ENCODE data around the gene ENOX2. TPM values are rescaled to one million over a fixed set of nuclear protein-coding genes. Genes with fewer than 3 reads are reported as not detected.

Gene ENOX2
- total and polyA plus RNA-seq, 2 experiments from 2014 or later: 8.7 to 9.0 TPM

GRCh38 chrX:130705591-130705990, 197.4 kb downstream of the ENOX2 start:
- no peaks in the 10 kb centered on the region for H3K27me3 ChIP-seq
- TF ChIP-seq EZH2phosphoT487 (IDR thresholded peaks at IDR 0.05; ENCODE audit: low read depth, severe bottlenecking, unreplicated experiment): no peak
- no peak for TF ChIP-seq EZH2 (IDR thresholded peaks at IDR 0.05; ENCODE audit: borderline replicate concordance)
- no peak for TF ChIP-seq CTCF (IDR thresholded peaks at IDR 0.05; ENCODE audit: poor library complexity)

GRCh38 chrX:130704053-130705038, 198.7 kb downstream of the ENOX2 start:
- Histone ChIP-seq H3K4me2 (no peak overlapping the region), H3K27ac (peak overlapping the region; percentile 61), H2AFZ (no peak overlapping the region), H3K9me3 (ENCODE audit: low read depth) (no peaks in the 10 kb centered on the region), H3K79me2 (no peaks in the 10 kb centered on the region), H4K20me1 (ENCODE audit: insufficient read depth, poor library complexity, severe bottlenecking) (no peaks in the 10 kb centered on the region), H3K27me3 (no peaks in the 10 kb centered on the region), H3K4me1 (ENCODE audit: insufficient read depth) (peaks cover 6% of the 10 kb centered on the region), H3K9me2 (replicated peaks; ENCODE audit: insufficient read depth) (no peaks in the 10 kb centered on the region), H3K36me3 (replicated peaks; ENCODE audit: insufficient read depth, low read depth) (no peaks in the 10 kb centered on the region), H3K4me3 (no peak overlapping the region)
- peak; percentile 12 for DNase-seq (ENCODE audit: low spot score)
- no peak for TF ChIP-seq EZH2 (IDR thresholded peaks at IDR 0.05; ENCODE audit: borderline replicate concordance)
- no peak for TF ChIP-seq EZH2phosphoT487 (IDR thresholded peaks at IDR 0.05; ENCODE audit: low read depth, severe bottlenecking, unreplicated experiment)
- TF ChIP-seq CTCF (IDR thresholded peaks at IDR 0.05; ENCODE audit: poor library complexity): no peak
- 63% methylated on average over 4 of the region's 4 CpGs for WGBS (ENCODE audit: low lambda C conversion rate, missing lambda C conversion rate)

More at GRCh38 chrX:130705591-130705990, 197.4 kb downstream of the ENOX2 start:
- Histone ChIP-seq H3K9me2 (replicated peaks; ENCODE audit: insufficient read depth) (no peaks in the 10 kb centered on the region), H3K36me3 (replicated peaks; ENCODE audit: insufficient read depth, low read depth) (no peaks in the 10 kb centered on the region), H3K4me3 (no peak overlapping the region), H3K4me2 (no peak overlapping the region), H3K4me1 (ENCODE audit: insufficient read depth) (peaks cover 6% of the 10 kb centered on the region), H3K27ac (no peak overlapping the region), H4K20me1 (ENCODE audit: insufficient read depth, poor library complexity, severe bottlenecking) (no peaks in the 10 kb centered on the region), H3K79me2 (no peaks in the 10 kb centered on the region), H2AFZ (no peak overlapping the region), H3K9me3 (ENCODE audit: low read depth) (no peaks in the 10 kb centered on the region)
- no peak for DNase-seq (ENCODE audit: low spot score)
- WGBS (ENCODE audit: low lambda C conversion rate, missing lambda C conversion rate): 86% methylated on average over 3 of the region's 3 CpGs

GRCh38 chrX:130702867-130703707, 199.9 kb downstream of the ENOX2 start:
- no peak overlapping the region for H2AFZ ChIP-seq
- peaks cover 6% of the 10 kb centered on the region for H3K4me1 ChIP-seq (ENCODE audit: insufficient read depth)

More at GRCh38 chrX:130702867-130703707, 199.9 kb downstream of the ENOX2 start:
- no peak for DNase-seq (ENCODE audit: low spot score)
- Histone ChIP-seq H3K36me3 (replicated peaks; ENCODE audit: insufficient read depth, low read depth) (no peaks in the 10 kb centered on the region), H3K9me3 (ENCODE audit: low read depth) (no peaks in the 10 kb centered on the region), H3K9me2 (replicated peaks; ENCODE audit: insufficient read depth) (no peaks in the 10 kb centered on the region), H3K4me2 (no peak overlapping the region), H3K79me2 (no peaks in the 10 kb centered on the region), H4K20me1 (ENCODE audit: insufficient read depth, poor library complexity, severe bottlenecking) (no peaks in the 10 kb centered on the region), H3K4me3 (no peak overlapping the region), H3K27ac (peak overlapping the region; percentile 48), H3K27me3 (no peaks in the 10 kb centered on the region)
- 68% methylated on average over 6 of the region's 6 CpGs for WGBS (ENCODE audit: low lambda C conversion rate, missing lambda C conversion rate)
- no peak for TF ChIP-seq CTCF (IDR thresholded peaks at IDR 0.05; ENCODE audit: poor library complexity)
- no peak for TF ChIP-seq EZH2phosphoT487 (IDR thresholded peaks at IDR 0.05; ENCODE audit: low read depth, severe bottlenecking, unreplicated experiment)
- no peak for TF ChIP-seq EZH2 (IDR thresholded peaks at IDR 0.05; ENCODE audit: borderline replicate concordance)

All from hepatocyte (in vitro differentiated cells).